ENCODE results near the gene NHERF2.

GRCh38 chr16:1981398-1981836 is 45.3 kb upstream of the NHERF2 start, which contains the start of gene NOXO1:
- TF ChIP-seq CTCF (IDR thresholded peaks at IDR 0.05): no peak
- no peak for TF ChIP-seq POLR2AphosphoS5 (IDR thresholded peaks at IDR 0.05; ENCODE audit: low read depth, low read length)
- TF ChIP-seq SIN3A (IDR thresholded peaks at IDR 0.05; ENCODE audit: borderline replicate concordance, insufficient read depth, low read depth, low read length): no peak
- no peak for TF ChIP-seq TCF7L2 (IDR thresholded peaks at IDR 0.05; ENCODE audit: low read depth, low read length)
- no peak for TF ChIP-seq REST (IDR thresholded peaks at IDR 0.05; ENCODE audit: insufficient read depth in 1 of 2, low read depth in 2 of 2, low read length in 1 of 2)

Data from Panc1 (cell line).